Measurements from ENCODE around the gene GGA2. TPM values are rescaled to one million over a fixed set of nuclear protein-coding genes. Genes with fewer than 3 reads are reported as not detected.
"Not testable (repeated sequence)": the region's sequence is repeated elsewhere in the genome, so short reads cannot be mapped to it uniquely, and the experiment has no call there.

Gene GGA2
- total RNA-seq, 3 donors from 2014 or later (not counting 1 experiment from before 2014, with no cell fraction given): 129 to 134 (median 131) TPM

DNA sequence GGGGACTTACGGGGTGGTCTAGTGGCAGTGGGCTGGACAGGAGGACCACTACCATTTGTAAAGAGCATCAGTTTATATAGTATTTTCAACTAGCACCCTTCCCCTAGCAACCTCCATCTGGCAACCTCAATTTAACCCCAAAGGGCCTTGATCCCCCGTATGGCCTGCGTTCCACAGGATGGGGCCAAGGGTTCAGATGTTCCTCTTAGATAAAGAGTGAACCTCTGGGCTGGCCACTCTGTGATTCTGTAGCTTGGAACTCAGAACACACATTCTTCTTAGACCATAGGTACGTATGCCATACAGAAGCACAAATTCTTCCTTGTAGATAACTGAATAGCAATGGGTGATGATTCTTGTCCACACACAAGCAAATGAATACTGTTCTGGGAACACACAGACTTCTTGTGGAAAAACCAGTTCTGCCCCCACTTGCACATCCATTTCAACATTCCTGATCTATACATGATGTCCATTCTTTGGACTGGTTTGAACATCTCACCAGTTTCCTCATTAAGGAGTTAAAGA, 1.9 kb upstream of the GGA2 start:
- H3K27ac Mint-ChIP-seq: no peak overlapping the region
- H3K36me3 Mint-ChIP-seq: no peaks in the 10 kb centered on the region
- no peak for DNase-seq
- H3K4me1 Mint-ChIP-seq: peaks cover 28 to 31% of the 10 kb centered on the region in 2 donors
- Histone ChIP-seq H3K9me3 (ENCODE audit: control insufficient read depth, insufficient read depth, low read length) (no peaks in the 10 kb centered on the region), H3K4me3 (ENCODE audit: low read length) (no peak overlapping the region), H3K36me3 (ENCODE audit: control insufficient read depth, insufficient read depth, low read length) (no peaks in the 10 kb centered on the region), H3K27me3 (ENCODE audit: control insufficient read depth, insufficient read depth, low read length) (no peaks in the 10 kb centered on the region), H3K4me1 (ENCODE audit: control insufficient read depth, insufficient read depth, low read length) (peaks cover 33% of the 10 kb centered on the region), H3K27ac (ENCODE audit: low read length) (no peak overlapping the region)
- intact Hi-C loops (cut with micrococcal nuclease): no loop called here
- 91% methylated on average over 3 of the region's 4 CpGs for WGBS (ENCODE audit: insufficient coverage)
- no peak for ATAC-seq
- H3K9me3 Mint-ChIP-seq: no peaks in the 10 kb centered on the region
- H3K27me3 Mint-ChIP-seq (ENCODE audit: low read depth in 2 of 2): no peaks in the 10 kb centered on the region
- H3K4me3 Mint-ChIP-seq: no peak overlapping the region
- TF ChIP-seq CTCF (IDR thresholded peaks at IDR 0.05): no peak

DNA sequence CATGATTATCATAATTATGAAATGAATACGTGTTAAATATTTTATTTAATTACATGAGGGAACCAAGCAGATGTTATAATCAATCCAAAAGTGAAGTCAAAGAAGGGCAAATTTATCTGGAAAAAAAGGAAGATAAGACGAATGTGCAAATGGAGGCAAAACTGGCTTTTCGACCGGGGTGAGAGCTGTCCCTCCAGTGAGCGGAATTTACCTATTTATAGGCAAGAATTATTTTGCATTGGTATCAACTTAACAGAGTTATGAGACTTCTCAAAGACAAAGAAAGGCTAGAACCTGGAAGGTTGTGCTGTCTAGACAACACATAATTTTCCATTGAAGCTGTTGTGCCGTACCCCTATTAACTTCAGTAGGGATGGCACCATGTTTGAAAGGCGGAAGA, 1.4 kb upstream of the GGA2 start:
- H3K27ac ChIP-seq (ENCODE audit: low read length): no peak overlapping the region
- no peaks in the 10 kb centered on the region for H3K27me3 ChIP-seq (ENCODE audit: control insufficient read depth, insufficient read depth, low read length)
- Mint-ChIP-seq H3K36me3 (no peaks in the 10 kb centered on the region), H3K27me3 (ENCODE audit: low read depth in 2 of 2) (no peaks in the 10 kb centered on the region), H3K4me3 (peak overlapping the region; percentile 88), H3K27ac (no peak overlapping the region), H3K4me1 (peaks cover 33 to 36% of the 10 kb centered on the region in 2 donors), H3K9me3 (no peaks in the 10 kb centered on the region)
- 91% methylated on average over 6 of the region's 7 CpGs for whole genome bisulfite sequencing (ENCODE audit: insufficient coverage)
- no peak for ATAC-seq
- no peaks in the 10 kb centered on the region for H3K36me3 ChIP-seq (ENCODE audit: control insufficient read depth, insufficient read depth, low read length)
- peaks cover 36% of the 10 kb centered on the region for H3K4me1 ChIP-seq (ENCODE audit: control insufficient read depth, insufficient read depth, low read length)
- H3K9me3 ChIP-seq (ENCODE audit: control insufficient read depth, insufficient read depth, low read length): no peaks in the 10 kb centered on the region
- TF ChIP-seq CTCF (IDR thresholded peaks at IDR 0.05): no peak
- H3K4me3 ChIP-seq (ENCODE audit: low read length): no peak overlapping the region
- intact Hi-C loops (cut with micrococcal nuclease): no loop called here
- no peak for DNase-seq

GRCh38 chr16:23510915-23511270, 599 bp upstream of the GGA2 start:
- Mint-ChIP-seq H3K4me1 (peaks cover 39 to 45% of the 10 kb centered on the region in 2 donors), H3K4me3 (peak overlapping the region; percentile 88), H3K27ac (peak overlapping the region; percentile 67 to 81)
- peak overlapping the region; percentile 40 for H3K27ac ChIP-seq (ENCODE audit: low read length)
- DNase-seq; H3K36me3 Mint-ChIP-seq; H3K36me3 ChIP-seq (ENCODE audit: control insufficient read depth, insufficient read depth, low read length); H3K9me3 ChIP-seq (ENCODE audit: control insufficient read depth, insufficient read depth, low read length); H3K27me3 Mint-ChIP-seq (ENCODE audit: low read depth in 2 of 2); H3K9me3 Mint-ChIP-seq; ATAC-seq; intact Hi-C loops (cut with micrococcal nuclease); H3K27me3 ChIP-seq (ENCODE audit: control insufficient read depth, insufficient read depth, low read length): not testable (repeated sequence)
- peak overlapping the region; percentile 70 for H3K4me3 ChIP-seq (ENCODE audit: low read length)
- 79% methylated on average over 10 of the region's 10 CpGs for WGBS (ENCODE audit: insufficient coverage)
- peaks cover 42% of the 10 kb centered on the region for H3K4me1 ChIP-seq (ENCODE audit: control insufficient read depth, insufficient read depth, low read length)

GRCh38 chr16:23509782-23510163, 521 bp downstream of the GGA2 start:
- Mint-ChIP-seq H3K9me3 (no peaks in the 10 kb centered on the region), H3K27ac (peak overlapping the region; percentile 1 to 81), H3K4me3 (peak overlapping the region; percentile 92), H3K27me3 (ENCODE audit: low read depth in 2 of 2) (no peaks in the 10 kb centered on the region), H3K36me3 (no peaks in the 10 kb centered on the region), H3K4me1 (peaks cover 47 to 48% of the 10 kb centered on the region in 2 donors)
- Histone ChIP-seq H3K4me3 (ENCODE audit: low read length) (peak overlapping the region; percentile 58), H3K36me3 (ENCODE audit: control insufficient read depth, insufficient read depth, low read length) (no peaks in the 10 kb centered on the region), H3K27ac (ENCODE audit: low read length) (peak overlapping the region; percentile 36), H3K27me3 (ENCODE audit: control insufficient read depth, insufficient read depth, low read length) (no peaks in the 10 kb centered on the region), H3K9me3 (ENCODE audit: control insufficient read depth, insufficient read depth, low read length) (no peaks in the 10 kb centered on the region), H3K4me1 (ENCODE audit: control insufficient read depth, insufficient read depth, low read length) (peaks cover 43% of the 10 kb centered on the region)
- TF ChIP-seq CTCF (IDR thresholded peaks at IDR 0.05): no peak
- peak; percentile 32 to 70 for DNase-seq
- 0% methylated on average over 16 of the region's 17 CpGs for WGBS (ENCODE audit: insufficient coverage)
- peak; percentile 23 to 49 (median 38) for ATAC-seq
- intact Hi-C loops (cut with micrococcal nuclease): no loop called here

Data from natural killer cell (primary cell).